ENCODE data around the gene PRSS36. TPM values are rescaled to one million over a fixed set of nuclear protein-coding genes. Genes with fewer than 3 reads are reported as not detected.
"Not testable (repeated sequence)": the region's sequence is repeated elsewhere in the genome, so short reads cannot be mapped to it uniquely, and the experiment has no call there.

Gene PRSS36
- total RNA-seq, 1 donor from 2014 or later, result 0.39 TPM

GRCh38 chr16:31105677-31106213 lies 44.1 kb downstream of the PRSS36 start:
- peak; percentile 18 to 50 for DNase-seq (ENCODE audit: low read depth in 2 of 2)

DNA sequence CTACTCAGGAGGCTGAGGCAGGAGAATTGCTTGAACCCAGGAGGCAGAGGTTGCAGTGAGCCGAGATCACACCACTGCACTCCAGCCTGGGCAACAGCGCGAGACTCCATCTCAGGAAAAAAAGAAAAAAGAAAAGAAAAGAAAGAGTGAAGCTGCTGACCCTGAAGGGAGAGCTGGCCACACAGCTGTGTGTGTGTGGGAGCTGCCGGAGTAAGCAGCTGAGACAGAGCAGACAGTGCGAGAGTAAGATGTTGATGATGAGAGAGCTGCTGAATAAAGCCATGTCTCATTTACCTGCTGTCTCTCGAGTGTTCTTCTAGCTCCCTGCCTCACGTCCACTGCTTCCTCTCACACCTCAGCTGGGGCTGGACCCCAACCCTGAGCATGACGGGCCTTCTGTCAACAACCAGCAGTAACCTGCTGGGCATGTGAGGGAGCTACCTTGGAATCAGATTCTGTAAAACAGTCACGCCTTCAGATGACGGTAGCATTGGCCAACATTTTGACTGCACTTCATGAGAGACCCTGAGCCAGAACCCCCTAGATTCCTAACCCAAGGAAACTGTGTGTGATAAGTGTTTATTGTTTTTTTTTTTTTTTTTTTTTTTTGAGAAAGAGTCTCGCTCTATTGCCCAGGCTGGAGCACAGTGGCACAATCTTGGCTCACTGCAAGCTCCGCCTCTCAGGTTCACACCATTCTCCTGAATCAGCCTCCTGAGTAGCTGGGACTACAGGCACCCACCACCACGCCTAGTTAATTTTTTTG lies 48.8 kb downstream of the PRSS36 start:
- not testable (repeated sequence) for DNase-seq (ENCODE audit: low read depth in 2 of 2)

- peak in 1 of 2 donors; percentile 36 for DNase-seq (ENCODE audit: low read depth in 2 of 2)
These were observed 49.8 kb downstream of the PRSS36 start for GRCh38 chr16:31099860-31100638.

GRCh38 chr16:31094424-31095120 lies 55.3 kb downstream of the PRSS36 start, which contains the start of gene VKORC1:
TSS of gene VKORC1 (minus strand) at chr16:31094797. CDS start at chr16:31094729, 68 bp downstream.
- DNase-seq (ENCODE audit: low read depth in 2 of 2), result peak; percentile 92 to 97

DNA sequence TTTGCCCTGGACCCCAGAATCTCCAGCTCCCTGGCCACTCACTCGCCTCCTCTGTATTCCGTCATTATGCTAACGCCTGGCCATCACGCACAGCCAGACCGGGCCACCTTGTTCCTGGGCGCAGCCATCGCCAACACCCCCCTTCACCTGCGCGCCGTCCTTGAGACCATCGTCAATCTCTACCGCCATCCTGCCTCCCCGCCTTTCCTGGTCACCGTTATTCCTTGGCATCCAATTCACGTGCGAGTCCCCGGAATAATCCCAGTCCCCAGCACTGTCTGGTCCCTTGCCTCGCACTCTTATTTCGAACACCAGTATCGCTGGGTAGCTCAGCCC lies 55.8 kb downstream of the PRSS36 start:
- DNase-seq (ENCODE audit: low read depth in 2 of 2), result peak in 1 of 2 donors; percentile 14

DNA sequence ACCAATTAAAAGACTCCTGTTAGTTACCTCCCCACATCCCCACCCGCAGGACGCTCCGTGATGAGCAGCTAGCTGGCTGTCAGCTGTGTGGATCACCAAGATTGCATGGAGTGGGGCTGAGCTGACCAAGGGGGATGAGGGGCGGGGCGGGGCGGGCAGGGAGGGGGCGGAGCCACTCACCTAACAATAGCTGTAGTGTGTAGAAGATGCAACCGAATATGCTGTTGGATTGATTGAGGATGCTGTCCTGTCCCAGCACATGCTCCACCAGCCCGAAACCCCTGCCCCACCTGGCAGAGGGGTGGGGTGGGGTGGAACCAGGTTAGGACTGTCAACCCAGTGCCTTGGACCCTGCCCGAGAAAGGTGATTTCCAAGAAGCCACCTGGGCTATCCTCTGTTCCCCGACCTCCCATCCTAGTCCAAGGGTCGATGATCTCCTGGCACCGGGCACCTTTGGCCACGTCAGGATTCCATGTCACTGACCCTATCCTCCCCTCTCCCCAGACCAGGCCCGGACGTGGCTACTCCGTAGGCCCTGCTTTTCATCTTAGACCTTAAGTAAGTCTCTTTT lies 56.6 kb downstream of the PRSS36 start:
- DNase-seq (ENCODE audit: low read depth in 2 of 2), result peak in 1 of 2 donors; percentile 18

- DNase-seq (ENCODE audit: low read depth in 2 of 2), result no peak
These were observed 57.5 kb downstream of the PRSS36 start for GRCh38 chr16:31092330-31092729.

DNA sequence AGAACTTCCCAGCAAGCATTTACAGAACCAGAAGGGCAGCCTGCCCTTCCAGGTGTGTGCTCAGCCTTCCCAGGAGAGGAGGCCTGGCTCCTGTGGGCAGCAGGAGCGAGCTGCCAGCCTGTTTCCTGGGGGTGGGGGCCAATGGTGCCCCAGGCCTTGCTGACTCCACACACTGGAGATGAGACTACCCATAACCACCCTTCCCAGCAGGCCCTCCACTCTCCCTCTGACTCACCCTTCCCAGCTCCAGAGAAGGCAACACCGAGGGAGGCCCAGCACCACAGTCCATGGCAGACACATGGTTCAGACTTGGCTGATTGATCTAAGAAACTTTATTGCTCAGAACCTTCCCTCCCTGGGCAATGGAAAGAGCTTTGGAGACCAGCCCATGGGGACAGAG lies 59.3 kb downstream of the PRSS36 start:
- no peak for DNase-seq (ENCODE audit: low read depth in 2 of 2)

GRCh38 chr16:31089199-31089598 lies 60.7 kb downstream of the PRSS36 start:
- no peak for DNase-seq (ENCODE audit: low read depth in 2 of 2)

Other genes with a start within 250 kb of the PRSS36 start
- 16.6 and 18.2 TPM in 2 replicates for gene FBXL19, start 226.5 kb downstream of the PRSS36 start, total RNA-seq
- gene ORAI3, start 201.0 kb downstream of the PRSS36 start, total RNA-seq, result 23.7 and 33.6 TPM in 2 replicates
- 1.7 and 4.2 TPM in 2 replicates for gene SETD1A, start 192.3 kb downstream of the PRSS36 start, total RNA-seq
- gene HSD3B7, start 164.9 kb downstream of the PRSS36 start, total RNA-seq, result 20.8 and 24.7 TPM in 2 replicates
- 0.26 and 0.38 TPM in 2 replicates for gene STX1B, start 139.4 kb downstream of the PRSS36 start, total RNA-seq
- gene STX4, start 116.5 kb downstream of the PRSS36 start, total RNA-seq, result 17.5 and 28.2 TPM in 2 replicates
- 5.4 and 7.6 TPM in 2 replicates for gene ZNF668, start 75.8 kb downstream of the PRSS36 start, total RNA-seq
- gene ZNF646, start 75.6 kb downstream of the PRSS36 start, total RNA-seq, result 8.1 and 13.9 TPM in 2 replicates
- 0.38 and 0.39 TPM in 2 replicates for gene PRSS53, start 61.1 kb downstream of the PRSS36 start, total RNA-seq
- 59.8 and 74.6 TPM in 2 replicates for gene VKORC1, start 55.3 kb downstream of the PRSS36 start, total RNA-seq
- 9.8 and 20.0 TPM in 2 replicates for gene BCKDK, start 41.7 kb downstream of the PRSS36 start, total RNA-seq
- gene KAT8, start 32.4 kb downstream of the PRSS36 start, total RNA-seq, result 30.3 and 37.4 TPM in 2 replicates
- not detected in 2 replicates for gene PRSS8, start 14.3 kb downstream of the PRSS36 start, total RNA-seq
- gene FUS, start 30.1 kb upstream of the PRSS36 start, total RNA-seq, result 33.6 and 43.5 TPM in 2 replicates
- 63.3 and 74.2 TPM in 2 replicates for gene PYCARD, start 52.7 kb upstream of the PRSS36 start, total RNA-seq
- not detected in 2 replicates for gene TRIM72, start 64.1 kb upstream of the PRSS36 start, total RNA-seq
- gene PYDC1, start 67.1 kb upstream of the PRSS36 start, total RNA-seq, result not detected in 2 replicates
- gene ITGAM, start 109.9 kb upstream of the PRSS36 start, total RNA-seq, result under 0.01 TPM in 2 replicates
- gene ITGAX, start 205.1 kb upstream of the PRSS36 start, total RNA-seq, result 0.63 and 0.64 TPM in 2 replicates
- gene ITGAD, start 243.3 kb upstream of the PRSS36 start, total RNA-seq, result not detected in 2 replicates